ENCODE results near the gene MISP. TPM values are rescaled to one million over a fixed set of nuclear protein-coding genes. Genes with fewer than 3 reads are reported as not detected.

Gene MISP
- total and polyA plus RNA-seq, 9 donors = 0.08 to 44.0 (median 0.55) TPM

DNA sequence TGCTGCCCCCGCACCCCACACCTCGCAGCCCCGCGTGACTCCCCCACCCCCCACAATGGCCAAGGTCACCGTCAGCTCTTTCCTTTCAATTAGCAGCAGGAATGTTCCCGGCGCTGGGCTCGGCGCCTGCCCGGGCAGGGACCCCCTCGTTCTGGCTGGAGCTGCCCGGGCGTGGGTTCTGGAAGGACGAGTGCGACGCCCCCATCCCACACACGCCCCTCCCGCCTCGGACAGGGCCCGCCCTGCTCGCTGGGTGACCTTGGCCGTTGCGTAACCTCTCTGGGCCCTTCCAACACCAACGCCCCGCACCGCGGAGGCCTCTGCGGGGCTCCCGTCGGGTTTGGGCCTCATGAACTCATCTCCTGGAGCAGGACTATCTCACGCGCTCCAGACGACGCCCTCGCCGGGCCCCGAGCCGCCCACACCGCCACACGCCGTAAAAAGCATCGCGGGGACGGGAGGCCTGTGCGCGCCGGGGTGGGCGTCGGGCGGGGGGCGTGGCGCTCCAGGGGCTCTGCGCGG lies 31.9 kb upstream of the MISP start:
- DNase-seq = peak; percentile 90 to 95 (median 92)
- Histone ChIP-seq H3K36me3 (no peaks in the 10 kb centered on the region), H3K27ac (peak overlapping the region; percentile 92 to 96), H3K4me1 (ENCODE audit: insufficient read depth) (peaks cover 18% of the 10 kb centered on the region), H3K27me3 (no peaks in the 10 kb centered on the region), H3K9me3 (no peaks in the 10 kb centered on the region), H3K4me3 (peak overlapping the region; percentile 2)
- WGBS, 3 donors = 6 to 15% (median 11%) methylated on average over 38 to 54 of the region's 54 CpGs
- TF ChIP-seq POLR2A (IDR thresholded peaks at IDR 0.05) = peak; percentile 33
- TF ChIP-seq EP300 (IDR thresholded peaks at IDR 0.05) = no peak
- intact Hi-C loops (cut with DNase I) = no loop called here

DNA sequence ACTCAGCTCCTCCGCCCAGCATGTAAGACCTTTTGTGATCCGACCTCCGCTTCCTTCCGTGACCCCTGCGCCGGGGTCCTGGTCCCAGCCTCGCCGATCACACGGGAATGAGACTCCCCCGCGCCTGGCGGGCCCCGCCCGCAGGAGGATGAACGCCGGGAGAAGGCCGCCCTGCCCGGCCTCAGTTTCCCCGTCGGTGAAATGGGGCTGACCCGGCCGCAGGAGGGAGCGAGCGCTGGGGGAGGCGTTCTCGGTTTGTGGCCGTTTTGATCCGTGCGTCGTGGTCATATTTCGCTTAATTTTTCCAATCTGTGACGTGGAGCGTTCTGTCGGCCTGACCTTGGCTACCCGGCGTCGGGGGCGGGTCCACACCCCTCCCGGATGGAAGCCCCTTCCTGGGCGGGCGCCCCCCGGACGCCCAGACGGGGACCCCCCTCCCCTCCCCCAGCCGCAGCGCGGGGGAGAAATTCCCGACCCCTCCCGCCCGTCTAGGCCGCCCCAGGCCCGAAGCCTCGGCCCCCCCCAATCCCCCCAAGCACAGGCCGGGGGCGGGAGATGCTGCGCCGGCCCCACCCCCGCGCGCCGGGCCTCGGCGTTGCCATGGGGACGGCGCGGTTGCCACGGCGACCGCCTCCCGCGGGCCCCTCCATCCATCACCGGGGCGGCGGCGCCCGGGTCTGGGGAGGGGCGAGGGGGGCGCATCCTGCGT lies 31.1 kb upstream of the MISP start:
- peak; percentile 3 for TF ChIP-seq POLR2A (IDR thresholded peaks at IDR 0.05)
- TF ChIP-seq, protein P1, sequence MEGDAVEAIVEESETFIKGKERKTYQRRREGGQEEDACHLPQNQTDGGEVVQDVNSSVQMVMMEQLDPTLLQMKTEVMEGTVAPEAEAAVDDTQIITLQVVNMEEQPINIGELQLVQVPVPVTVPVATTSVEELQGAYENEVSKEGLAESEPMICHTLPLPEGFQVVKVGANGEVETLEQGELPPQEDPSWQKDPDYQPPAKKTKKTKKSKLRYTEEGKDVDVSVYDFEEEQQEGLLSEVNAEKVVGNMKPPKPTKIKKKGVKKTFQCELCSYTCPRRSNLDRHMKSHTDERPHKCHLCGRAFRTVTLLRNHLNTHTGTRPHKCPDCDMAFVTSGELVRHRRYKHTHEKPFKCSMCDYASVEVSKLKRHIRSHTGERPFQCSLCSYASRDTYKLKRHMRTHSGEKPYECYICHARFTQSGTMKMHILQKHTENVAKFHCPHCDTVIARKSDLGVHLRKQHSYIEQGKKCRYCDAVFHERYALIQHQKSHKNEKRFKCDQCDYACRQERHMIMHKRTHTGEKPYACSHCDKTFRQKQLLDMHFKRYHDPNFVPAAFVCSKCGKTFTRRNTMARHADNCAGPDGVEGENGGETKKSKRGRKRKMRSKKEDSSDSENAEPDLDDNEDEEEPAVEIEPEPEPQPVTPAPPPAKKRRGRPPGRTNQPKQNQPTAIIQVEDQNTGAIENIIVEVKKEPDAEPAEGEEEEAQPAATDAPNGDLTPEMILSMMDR (IDR thresholded peaks at IDR 0.05) = no peak
- Histone ChIP-seq H3K27ac (peak overlapping the region; percentile 92 to 96), H3K27me3 (no peaks in the 10 kb centered on the region), H3K4me1 (ENCODE audit: insufficient read depth) (peaks cover 18% of the 10 kb centered on the region), H3K36me3 (no peaks in the 10 kb centered on the region), H3K9me3 (no peaks in the 10 kb centered on the region), H3K4me3 (peak overlapping the region; percentile 2)
- intact Hi-C loops (cut with DNase I) = loop anchor here in 1 of 4 donors (5.0 kb wide), 1 partner anchor 42 kb away; the partner anchor contains the start of gene FSTL3
- 3 to 4% (median 3%) methylated on average over 50 to 79 of the region's 79 CpGs for whole genome bisulfite sequencing, 3 donors
- DNase-seq = peak; percentile 71 to 87 (median 79)

DNA sequence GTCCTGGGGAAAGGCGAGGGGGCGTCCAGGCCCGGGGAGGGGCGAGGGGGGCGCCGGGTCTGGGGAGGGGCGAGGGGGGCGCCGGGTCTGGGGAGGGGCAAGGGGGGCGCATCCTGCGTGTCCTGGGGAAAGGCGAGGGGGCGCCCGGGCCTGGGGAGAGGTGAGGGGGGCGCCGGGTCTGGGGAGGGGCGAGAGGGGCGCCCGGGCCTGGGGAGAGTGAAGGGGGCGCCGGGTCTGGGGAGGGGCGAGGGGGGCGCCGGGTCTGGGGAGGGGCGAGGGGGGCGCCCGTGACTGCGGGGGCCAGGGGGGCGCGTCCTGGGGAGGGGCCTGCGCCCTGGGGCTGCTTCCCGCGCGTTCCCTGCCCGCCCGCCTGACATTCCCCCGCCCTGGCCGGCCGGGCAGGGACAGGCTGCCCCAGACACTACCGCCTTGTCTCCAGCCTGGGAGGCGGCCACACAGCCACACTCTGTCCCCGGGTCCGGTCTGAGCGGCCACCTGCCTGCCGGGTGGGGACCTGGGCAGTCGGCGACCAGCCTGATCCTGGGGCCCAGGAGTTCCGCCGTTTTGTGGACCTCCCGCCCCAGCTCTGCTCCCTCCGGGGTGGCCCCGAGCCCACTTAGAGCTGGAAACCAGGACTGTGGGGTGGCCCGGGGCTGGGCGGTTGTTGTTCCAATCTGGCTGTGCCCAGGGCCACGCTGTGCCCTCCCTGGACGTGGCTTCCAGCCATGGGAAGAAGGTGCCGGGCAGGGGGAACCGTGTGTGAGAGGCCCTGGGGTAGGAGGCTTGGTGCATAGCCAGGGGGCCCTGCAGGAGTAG lies 30.4 kb upstream of the MISP start:
- Histone ChIP-seq H3K4me1 (ENCODE audit: insufficient read depth) (peaks cover 18% of the 10 kb centered on the region), H3K27me3 (no peaks in the 10 kb centered on the region), H3K27ac (peak overlapping the region; percentile 92 to 96), H3K9me3 (no peaks in the 10 kb centered on the region), H3K36me3 (no peaks in the 10 kb centered on the region), H3K4me3 (no peak overlapping the region)
- DNase-seq = peak; percentile 52 to 73 (median 63)
- 23 to 51% (median 26%) methylated on average over 18 to 54 of the region's 58 CpGs for WGBS, 3 donors
- TF ChIP-seq EP300 (IDR thresholded peaks at IDR 0.05) = no peak
- TF ChIP-seq, protein P1 (IDR thresholded peaks at IDR 0.05) = no peak
- no peak for TF ChIP-seq POLR2A (IDR thresholded peaks at IDR 0.05)
- intact Hi-C loops (cut with DNase I) = loop anchor here in 1 of 4 donors (5.0 kb wide), 1 partner anchor 43 kb away; the partner anchor contains the start of gene FSTL3

DNA sequence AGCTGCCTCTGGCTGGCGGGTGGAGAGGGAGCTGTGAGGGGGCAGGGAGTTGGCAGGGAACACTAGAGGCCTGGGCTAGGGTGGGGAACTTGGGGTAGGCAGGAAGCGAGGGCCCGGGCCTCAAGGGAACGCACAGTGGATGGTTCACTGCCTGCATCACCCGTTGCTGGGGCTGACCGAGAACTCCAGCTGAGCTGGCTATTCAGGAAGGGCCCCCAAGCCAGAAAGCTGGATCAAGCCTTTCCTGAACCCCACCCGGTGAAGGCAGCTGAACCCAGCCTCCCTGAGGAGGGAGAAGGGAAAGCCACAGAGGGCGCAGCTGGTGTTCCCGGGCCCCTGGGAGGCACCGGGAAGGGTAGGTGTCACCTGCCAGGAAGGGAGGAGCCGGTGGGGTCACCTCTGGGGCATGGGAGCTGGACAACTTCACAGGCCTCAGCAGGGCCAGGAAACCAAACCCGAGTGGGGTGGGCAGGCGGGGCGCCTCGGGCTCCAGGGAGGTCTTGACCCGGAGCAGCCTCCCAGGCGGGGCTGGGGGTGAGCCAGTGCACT lies 28.3 kb upstream of the MISP start:
- Histone ChIP-seq H3K27me3 (no peaks in the 10 kb centered on the region), H3K4me1 (ENCODE audit: insufficient read depth) (peaks cover 18% of the 10 kb centered on the region), H3K4me3 (no peak overlapping the region), H3K27ac (peak overlapping the region; percentile 7 to 66), H3K36me3 (no peaks in the 10 kb centered on the region), H3K9me3 (no peaks in the 10 kb centered on the region)
- intact Hi-C loops (cut with DNase I) = loop anchor here in 1 of 4 donors (5.0 kb wide), 1 partner anchor 45 kb away; the partner anchor contains the start of gene FSTL3
- peak; percentile 55 to 76 (median 58) for DNase-seq
- WGBS, 3 donors = 30 to 40% (median 33%) methylated on average over 16 to 17 of the region's 17 CpGs
- TF ChIP-seq, protein P1 (IDR thresholded peaks at IDR 0.05) = no peak
- TF ChIP-seq POLR2A (IDR thresholded peaks at IDR 0.05) = no peak
- TF ChIP-seq EP300 (IDR thresholded peaks at IDR 0.05) = no peak
